Measurements from ENCODE around the gene TAS2R42.

Gene TAS2R42

GRCh38 chr12:11143352-11143751, 43.4 kb downstream of the TAS2R42 start:
- no peak for DNase-seq

GRCh38 chr12:11136075-11136474, 50.7 kb downstream of the TAS2R42 start:
- DNase-seq = no peak
